Parathyroid adenoma (tissue), 2 donors: ENCODE results near the gene CD70.

Experiments used
- H2AFZ ChIP-seq: fragments of 300-600 bp; sonication (generic); one replicate; pipeline ENCODE4 v1.7.0; 2017; ENCODE audit warnings: antibody characterized with exemption, mild to moderate bottlenecking
- H3K27ac ChIP-seq: fragments of 300-600 bp; sonication (generic); one replicate; pipeline ENCODE4 v1.7.0; 2017
- H3K27me3 ChIP-seq: fragments of 300-600 bp; sonication (generic); one replicate; pipeline ENCODE4 v1.7.0; 2017; ENCODE audit warnings: low read length; ENCODE audit not compliant: control insufficient read depth, insufficient read depth
- H3K36me3 ChIP-seq: fragments of 300-600 bp; sonication (generic); one replicate; pipeline ENCODE4 v1.7.0; 2017; ENCODE audit warnings: low read length; ENCODE audit not compliant: control insufficient read depth, insufficient read depth
- H3K4me1 ChIP-seq: fragments of 300-600 bp; sonication (generic); one replicate; pipeline ENCODE4 v1.7.0; 2017; ENCODE audit warnings: control low read depth
- H3K4me2 ChIP-seq: fragments of 300-600 bp; sonication (generic); one replicate; pipeline ENCODE4 v1.7.0; 2017; ENCODE audit warnings: low read length
- H3K4me3 ChIP-seq: fragments of 300-600 bp; sonication (generic); one replicate; pipeline ENCODE4 v1.7.0; 2017; ENCODE audit warnings: low read depth, low read length
- H3K79me2 ChIP-seq: fragments of 300-600 bp; sonication (generic); one replicate; pipeline ENCODE4 v1.7.0; 2017; ENCODE audit warnings: control low read depth
- H3K9ac ChIP-seq: fragments of 300-600 bp; sonication (generic); one replicate; pipeline ENCODE4 v1.7.0; 2017; ENCODE audit warnings: mild to moderate bottlenecking
- H3K9me3 ChIP-seq: fragments of 300-600 bp; sonication (generic); one replicate; pipeline ENCODE4 v1.7.0; 2017; ENCODE audit warnings: low read length; ENCODE audit not compliant: control insufficient read depth
- CTCF ChIP-seq: fragments of 300-600 bp; sonication (generic); IDR thresholded peaks from one replicate; pipeline ENCODE4 v1.7.0; 2017; ENCODE audit warnings: antibody characterized with exemption, mild to moderate bottlenecking
- donor health status: primary hyperparathyroidism.

CD70 gene

GRCh38 chr19:6588508-6589345 lies 2.2 kb downstream of the CD70 start:
- Histone ChIP-seq H3K27ac (no peak overlapping the region), H3K27me3 (peaks cover 8% of the 10 kb centered on the region)

DNA sequence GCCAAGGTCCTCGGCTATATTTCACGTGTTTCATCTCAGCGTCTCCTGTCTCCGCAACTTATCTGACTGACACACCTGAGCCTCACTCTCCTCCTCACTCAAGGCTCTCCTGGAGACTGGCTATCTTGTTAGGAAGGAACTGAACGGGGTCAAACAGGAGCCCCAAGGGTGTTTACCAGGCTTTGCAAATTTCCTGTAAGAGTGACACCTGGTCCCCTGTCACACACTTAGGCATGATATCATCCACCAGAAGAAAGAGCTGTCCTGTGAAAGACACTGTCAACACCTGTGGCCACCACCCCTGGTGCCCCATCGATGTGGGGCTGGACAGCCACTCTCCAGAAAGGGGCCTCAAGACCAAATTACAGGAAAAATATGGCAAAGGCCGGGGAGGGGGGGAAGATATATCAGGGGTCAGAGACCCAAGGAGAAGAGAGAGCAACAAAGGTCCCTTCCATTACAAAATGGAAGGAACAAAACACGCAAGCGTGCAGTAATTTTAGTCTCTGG lies 2.9 kb downstream of the CD70 start:
- Histone ChIP-seq H3K27me3 (peaks cover 8% of the 10 kb centered on the region), H3K79me2 (no peaks in the 10 kb centered on the region), H3K36me3 (no peaks in the 10 kb centered on the region), H3K4me2 (no peak overlapping the region), H3K9ac (no peak overlapping the region), H3K9me3 (no peaks in the 10 kb centered on the region), H2AFZ (no peak overlapping the region), H3K27ac (no peak overlapping the region), H3K4me1 (no peaks in the 10 kb centered on the region), H3K4me3 (no peak overlapping the region)
- TF ChIP-seq CTCF = no peak

More at GRCh38 chr19:6588508-6589345, 2.2 kb downstream of the CD70 start:
- Histone ChIP-seq H3K9ac (no peak overlapping the region), H3K36me3 (no peaks in the 10 kb centered on the region), H3K4me3 (no peak overlapping the region), H2AFZ (no peak overlapping the region), H3K4me1 (no peaks in the 10 kb centered on the region), H3K4me2 (no peak overlapping the region), H3K9me3 (no peaks in the 10 kb centered on the region), H3K79me2 (no peaks in the 10 kb centered on the region)
- TF ChIP-seq CTCF = no peak

DNA sequence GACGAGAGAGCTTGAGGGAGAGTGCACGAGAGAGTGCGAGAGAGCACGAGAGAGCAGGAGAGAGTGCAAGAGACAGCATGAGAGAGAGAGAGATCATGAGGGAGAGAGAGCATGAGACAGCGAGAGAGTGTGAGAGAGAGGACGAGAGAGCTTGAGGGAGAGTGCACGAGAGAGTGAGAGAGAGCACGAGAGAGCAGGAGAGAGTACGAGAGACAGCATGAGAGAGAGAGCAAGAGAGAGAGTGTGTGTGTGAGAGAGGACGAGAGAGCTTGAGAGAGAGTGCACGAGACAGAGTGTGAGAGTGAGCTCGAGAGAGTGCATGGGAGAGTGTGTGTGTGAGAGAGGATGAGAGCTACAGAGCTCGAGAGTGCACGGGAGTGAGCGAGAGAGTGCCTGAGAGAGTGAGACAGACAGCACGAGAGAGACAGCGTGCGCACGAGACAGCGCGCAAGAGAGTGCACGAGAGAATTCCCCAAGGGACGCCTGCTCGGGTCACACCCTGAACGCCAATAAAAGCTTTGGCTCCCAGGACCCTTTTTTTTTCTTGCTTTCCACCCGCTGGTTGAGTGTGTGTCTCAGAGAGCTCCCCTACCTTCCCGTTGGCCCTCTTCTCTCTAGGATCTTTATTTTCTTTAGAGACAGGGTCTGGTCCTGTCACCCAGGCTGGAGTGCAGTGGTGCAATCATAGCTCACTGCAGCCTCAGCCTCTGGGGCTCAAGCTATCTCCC lies 3.7 kb downstream of the CD70 start:
- H3K27me3 ChIP-seq = peaks cover 8% of the 10 kb centered on the region
- no peaks in the 10 kb centered on the region for H3K79me2 ChIP-seq
- no peaks in the 10 kb centered on the region for H3K36me3 ChIP-seq
- H3K4me2 ChIP-seq = peak overlapping the region; percentile 55
- peak overlapping the region; percentile 40 for H2AFZ ChIP-seq
- H3K4me1 ChIP-seq = no peaks in the 10 kb centered on the region
- no peak overlapping the region for H3K27ac ChIP-seq
- no peak for TF ChIP-seq CTCF
- no peaks in the 10 kb centered on the region for H3K9me3 ChIP-seq
- no peak overlapping the region for H3K9ac ChIP-seq
- no peak overlapping the region for H3K4me3 ChIP-seq

DNA sequence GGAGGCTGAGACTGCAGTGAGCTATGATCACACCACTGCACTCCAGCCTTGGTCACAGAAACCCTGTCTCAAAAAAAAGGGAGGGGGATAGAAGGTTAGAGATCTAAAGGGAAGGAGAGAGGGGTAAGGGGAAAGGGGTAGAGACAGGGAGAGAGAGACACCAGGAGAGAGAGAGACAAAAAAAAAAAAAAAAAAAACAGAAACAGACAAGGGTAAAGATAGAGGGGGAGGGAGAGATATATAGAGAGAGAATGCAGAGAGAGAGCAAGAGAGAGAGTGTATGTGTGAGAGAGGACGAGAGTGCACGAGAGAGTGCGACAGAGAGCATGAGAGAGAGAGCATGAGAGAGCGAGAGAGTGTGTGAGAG lies 4.2 kb downstream of the CD70 start:
- Histone ChIP-seq H2AFZ (peak overlapping the region; percentile 40), H3K27ac (no peak overlapping the region), H3K4me3 (no peak overlapping the region), H3K9me3 (no peaks in the 10 kb centered on the region), H3K27me3 (peaks cover 8% of the 10 kb centered on the region), H3K4me2 (peak overlapping the region; percentile 55), H3K79me2 (no peaks in the 10 kb centered on the region), H3K4me1 (no peaks in the 10 kb centered on the region), H3K36me3 (no peaks in the 10 kb centered on the region), H3K9ac (no peak overlapping the region)
- TF ChIP-seq CTCF = no peak
